K562 (cell line): ENCODE results near the gene SDC3. TPM values are rescaled to one million over a fixed set of nuclear protein-coding genes. Genes with fewer than 3 reads are reported as not detected.

Experiments used
- ATAC-seq: fragments of 200-7000 bp; cut with Tn5 transposase; 3 replicates; pipeline ENCODE4 v1.9.1; 2020; ENCODE audit warnings: moderate library complexity
- BruUV-seq: library from RNA; stranded (reverse); fragments of 400-500 nt; replicated peaks from 2 replicates; lab custom pipeline; 2021; lab: Mats Ljungman, UMichigan
- CTCF ChIA-PET: fragments of 300-600 bp; formaldehyde crosslinking; extraction: SDS; loops from one replicate; lab custom pipeline; 2021; ENCODE audit warnings: low intra/inter-chr PET ratio; lab: Yijun Ruan, JAX
- POLR2A ChIA-PET: fragments of 300-600, 350-650 bp; sonication (Branson Sonifier 250); formaldehyde crosslinking; extraction: SDS; loops from one replicate; lab custom pipeline; 2021; ENCODE audit warnings: antibody characterized with exemption, inconsistent platforms; lab: Yijun Ruan, JAX
- DNase-seq, 4 experiments: peaks; one replicate each; pipeline versions ENCODE4 v3.0.0 to v3.0.0-alpha.2; 2011 to 2018; ENCODE audit warnings: low spot score in 3 of 4, mixed read lengths in 3 of 4; ENCODE audit errors: extremely low read depth in 1 of 4
- FAIRE-seq: peaks from 2 replicates; lab custom pipeline; 2011; peaks lifted over from hg19 to GRCh38; lab: Jason Lieb, UNC
- H2AFZ ChIP-seq: 2 replicates; pipeline ENCODE4 v1.6.0; 2011; ENCODE audit warnings: low read depth, low read length, control low read depth, inconsistent platforms
- H3K27ac ChIP-seq: fragments of 200-600 bp; 3 replicates; pipeline ENCODE4 v1.8.0; 2011; ENCODE audit warnings: low read depth, mild to moderate bottlenecking, control low read depth, inconsistent platforms, low read length, moderate library complexity, mixed read lengths; ENCODE audit errors: extremely low read depth
- H3K27me3 ChIP-seq, 2 experiments: fragments of 300-600 bp in 1 of 2; 2 replicates in 1 of 2; 3 replicates in 1 of 2; pipeline versions ENCODE4 v1.6.0 to v1.8.0; 2011; ENCODE audit warnings: inconsistent platforms in 2 of 2, low read length in 2 of 2, mild to moderate bottlenecking in 1 of 2, mixed read lengths in 1 of 2, moderate library complexity in 1 of 2; ENCODE audit not compliant: control insufficient read depth in 2 of 2, insufficient read depth in 2 of 2
- H3K36me3 ChIP-seq: fragments of 300-600 bp; 3 replicates; pipeline ENCODE4 v1.8.0; 2011; ENCODE audit warnings: mild to moderate bottlenecking, low read length, inconsistent platforms; ENCODE audit not compliant: control insufficient read depth, insufficient read depth
- H3K4me1 ChIP-seq, 2 experiments: fragments of 200-600 bp in 1 of 2; replicated peaks in 1 of 2; 2 replicates in 1 of 2; 3 replicates in 1 of 2; pipeline versions ENCODE4 v1.5.1 to v1.8.0; 2011; ENCODE audit warnings: inconsistent platforms in 2 of 2, low read length in 2 of 2, mild to moderate bottlenecking in 1 of 2, mixed read lengths in 1 of 2, moderate library complexity in 1 of 2; ENCODE audit not compliant: control insufficient read depth in 2 of 2, insufficient read depth in 2 of 2
- H3K4me2 ChIP-seq: 2 replicates; pipeline ENCODE4 v1.6.1; 2011; ENCODE audit warnings: low read length, control low read depth, inconsistent platforms, mixed read lengths; ENCODE audit not compliant: insufficient read depth
- H3K4me3 ChIP-seq: fragments of 200-600 bp; sonication (generic), shearing (Covaris generic); 2 replicates; pipeline ENCODE4 v1.5.1; 2016; ENCODE audit warnings: control low read depth, inconsistent platforms
- H3K79me2 ChIP-seq: fragments of 200-600 bp; 3 replicates; pipeline ENCODE4 v1.8.0; 2011; ENCODE audit warnings: low read length, inconsistent platforms; ENCODE audit not compliant: control insufficient read depth, insufficient read depth
- H3K9ac ChIP-seq, 2 experiments: 2 replicates each; pipeline versions ENCODE4 v1.6.0 to v1.6.1; 2011; ENCODE audit warnings: low read depth in 2 of 2, low read length in 2 of 2, control low read depth in 1 of 2, inconsistent platforms in 1 of 2, mild to moderate bottlenecking in 1 of 2, mixed read lengths in 1 of 2; ENCODE audit not compliant: insufficient read depth in 1 of 2
- H3K9me1 ChIP-seq: one replicate; pipeline ENCODE4 v1.6.0; 2011; ENCODE audit warnings: inconsistent platforms, mild to moderate bottlenecking, low read length, moderate library complexity; ENCODE audit not compliant: control insufficient read depth, insufficient read depth
- H3K9me3 ChIP-seq: replicated peaks from 2 replicates; pipeline ENCODE4 v1.5.1; 2011; ENCODE audit warnings: low read depth, low read length, inconsistent platforms; ENCODE audit not compliant: control insufficient read depth, insufficient read depth
- H4K20me1 ChIP-seq: replicated peaks from 2 replicates; pipeline ENCODE4 v1.6.1; 2011; ENCODE audit warnings: low read length, inconsistent platforms, mixed read lengths; ENCODE audit not compliant: control insufficient read depth, insufficient read depth
- CTCF ChIP-seq, 3 experiments: IDR thresholded peaks in 2 of 3; conservative IDR thresholded peaks in 1 of 3; 2 replicates each; pipeline ENCODE4 v1.5.1; 2011 to 2012; ENCODE audit warnings: low read length in 3 of 3, mild to moderate bottlenecking in 3 of 3, control low read depth in 2 of 3, improper control_type of control experiment in 1 of 3, inconsistent platforms in 1 of 3, low read depth in 1 of 3, mixed read lengths in 1 of 3, moderate library complexity in 1 of 3; ENCODE audit not compliant: insufficient read depth in 2 of 3
- E2F4 ChIP-seq: sonication (generic); formaldehyde crosslinking; IDR thresholded peaks from 2 replicates; pipeline ENCODE4 v1.8.0; 2022; ENCODE audit warnings: mild to moderate bottlenecking, low read depth, missing genetic modification reagents
- IFI16 ChIP-seq: fragments of 250-450 bp; sonication (Bioruptor Pico); IDR thresholded peaks from 2 replicates; pipeline ENCODE4 v2.1.2; 2022; ENCODE audit warnings: mild to moderate bottlenecking, inconsistent platforms
- NFE2L1 ChIP-seq: fragments of 450-650 bp; IDR thresholded peaks from 2 replicates; pipeline ENCODE4 v1.6.1; 2016; ENCODE audit warnings: missing genetic modification characterization, low read depth, mild to moderate bottlenecking, missing compliant biosample characterization, moderate library complexity, borderline replicate concordance
- RBM22 ChIP-seq: fragments of 200-400 bp; formaldehyde crosslinking; IDR thresholded peaks from 2 replicates; pipeline ENCODE4 v1.6.1; 2018; ENCODE audit warnings: low read length, low read depth; ENCODE audit not compliant: poor library complexity, severe bottlenecking
- SREBF1 ChIP-seq: fragments of 150-350 bp; IDR thresholded peaks from 2 replicates; pipeline ENCODE4 v1.6.1; 2014; ENCODE audit warnings: antibody characterized with exemption, low read depth, low read length, borderline replicate concordance
- ZNF239 ChIP-seq: fragments of 250-450 bp; sonication (Bioruptor Pico); IDR thresholded peaks from 2 replicates; pipeline ENCODE4 v1.4.0; 2020; ENCODE audit warnings: mild to moderate bottlenecking
- WGBS: fragments of 100-300 bp; shearing (Covaris generic); methylation state at CpG from one replicate; pipeline ENCODE4 v1.1.6; 2016; ENCODE audit warnings: low coverage, mixed read lengths; ENCODE audit not compliant: insufficient coverage; ENCODE audit errors: missing lambda C conversion rate; 5-methylcytosine and 5-hydroxymethylcytosine counted together
- in situ Hi-C: fragments of 300-500 bp; cut with MboI; formaldehyde crosslinking; loops from 4 replicates; pipeline ENCODE4 v1.15.0; 2018; ENCODE audit warnings: inconsistent platforms, mixed read lengths
- intact Hi-C: fragments of 100-400 bp; cut with micrococcal nuclease; formaldehyde crosslinking; loops from 2 replicates; pipeline ENCODE4 v1.14.2; 2022
- polyA plus RNA-seq, 8 experiments: library from polyadenylated mRNA; depleted of rRNA in 4 of 8; stranded (reverse) in 5 of 8; unstranded in 3 of 8; fragments of >200 nt; fragmentation: Nextera tagmentation in 2 of 8; fragmentation: Illumina TruSeq in 1 of 8; extraction: Ambion mirVana in 2 of 8; extraction: Trizol in 1 of 8; gene quantifications; 2 replicates each; pipeline versions ENCODE4 v1.2.1 to v1.2.3, GENCODE V29; 2011 to 2014; ENCODE audit warnings: inconsistent platforms in 1 of 8, missing spikeins in 1 of 8
- total RNA-seq, 7 experiments: library from RNA; depleted of rRNA in 6 of 7; stranded (reverse); fragments of >200 nt in 6 of 7; fragmentation: Illumina TruSeq in 2 of 7; extraction: Trizol in 2 of 7; gene quantifications; 2 replicates each; pipeline versions ENCODE4 v1.2.1 to v1.2.3, GENCODE V29; 2011 to 2021; ENCODE audit warnings: low replicate concordance in 1 of 7
- TF ChIP-seq, protein P1 (sequence below): fragments of 250-450 bp; sonication (Bioruptor Pico); IDR thresholded peaks from 2 replicates; pipeline ENCODE4 v1.5.0; 2021; ENCODE audit warnings: mild to moderate bottlenecking, moderate library complexity
- TF ChIP-seq, protein P2 (sequence below): fragments of 250-450 bp; sonication (Bioruptor Pico); IDR thresholded peaks from 2 replicates; pipeline ENCODE4 v1.4.0; 2020

The SDC3 gene
- total and polyA plus RNA-seq, 9 of the 15 experiments (the other 6 are each of a cell fraction or from before 2014, with no cell fraction given) = 0.38 to 44.1 (median 12.1) TPM

GRCh38 chr1:30906631-30907441 lies 1.7 kb downstream of the SDC3 start (continued):
- TF ChIP-seq, protein P1, sequence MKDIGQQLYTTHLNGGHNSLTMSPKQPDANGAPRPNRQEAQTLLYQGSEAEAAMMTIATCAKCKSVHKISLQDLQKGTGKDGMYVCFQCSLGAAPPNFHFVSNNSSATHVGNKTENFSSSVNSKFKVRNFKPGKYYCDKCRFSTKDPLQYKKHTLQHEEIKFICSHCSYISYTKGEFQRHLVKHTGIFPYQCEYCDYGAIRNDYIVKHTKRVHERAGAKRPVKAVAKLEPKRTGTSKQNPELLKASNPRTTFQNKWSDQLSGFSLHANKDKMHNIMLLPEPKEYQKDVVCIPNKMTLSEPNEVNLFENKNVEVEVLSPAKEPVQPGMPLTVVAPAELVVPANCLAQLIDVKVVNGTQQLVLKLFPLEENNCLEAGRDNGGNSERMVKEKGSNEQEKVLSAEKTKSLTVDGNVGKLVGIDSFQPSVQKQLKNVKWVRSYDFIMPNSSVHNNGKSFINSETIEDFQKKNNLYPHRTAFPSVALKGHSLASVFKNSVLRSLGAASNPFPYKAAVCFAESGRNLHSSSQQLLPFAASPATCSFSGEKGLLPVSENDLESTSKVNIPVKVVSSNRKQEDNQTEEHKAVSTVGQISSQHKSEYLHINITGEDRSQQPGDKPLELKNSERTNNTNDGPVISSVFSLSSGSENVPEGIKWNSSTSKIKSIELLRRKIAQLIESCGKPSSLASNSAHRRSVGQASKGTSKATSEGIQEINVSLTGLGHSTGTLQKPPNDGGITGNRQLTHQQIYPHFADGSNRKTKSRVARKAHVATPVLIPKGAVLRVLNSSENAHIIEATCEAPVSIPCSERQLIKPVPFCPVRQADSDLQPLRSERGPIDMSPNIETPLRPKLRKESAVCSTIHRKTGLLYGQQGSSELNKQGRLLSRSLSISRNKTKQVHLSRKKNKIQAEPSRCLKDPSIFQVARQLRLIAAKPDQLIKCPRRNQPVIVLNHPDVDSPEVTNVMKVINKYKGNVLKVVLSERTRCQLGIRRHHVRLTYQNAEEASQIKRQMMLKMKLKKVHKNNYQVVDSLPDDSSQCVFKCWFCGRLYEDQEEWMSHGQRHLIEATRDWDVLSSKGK = no peak
- TF ChIP-seq E2F4 (CRISPR knock-in tag) = no peak

GRCh38 chr1:30905916-30906620 lies 2.5 kb downstream of the SDC3 start:
- DNase-seq = no peak
- Histone ChIP-seq H3K4me3 (no peak overlapping the region), H3K79me2 (peaks cover 19% of the 10 kb centered on the region), H3K27ac (no peak overlapping the region), H2AFZ (no peak overlapping the region), H3K4me2 (no peak overlapping the region), H3K9ac (peak overlapping the region in 1 of 2 experiments; percentile 61; a peak in 2 of 4 replicates), H4K20me1 (peaks cover 15% of the 10 kb centered on the region), H3K9me3 (no peaks in the 10 kb centered on the region), H3K4me1 (peaks cover 39 to 66% of the 10 kb centered on the region in 2 experiments), H3K9me1 (no peaks in the 10 kb centered on the region), H3K27me3 (no peaks in the 10 kb centered on the region), H3K36me3 (no peaks in the 10 kb centered on the region)
- WGBS = 57% methylated on average over 9 of the region's 9 CpGs
- ATAC-seq = no peak
- no TSS peak for BruUV-seq
- intact Hi-C loops = no loop called here
- CTCF ChIA-PET = no interaction called here
- in situ Hi-C loops = no loop called here
- FAIRE-seq = no peak
- POLR2A ChIA-PET = interaction anchor here (0.6 to 2.5 kb wide), 9 partner anchors 9 to 180 kb away, joined by 3 to 12 read pairs (median 4); no protein-coding TSS in a partner anchor
- TF ChIP-seq NFE2L1 (tag) (no peak), SREBF1 (no peak), CTCF (IDR thresholded peaks at IDR 0.05 in 2 of 3, conservative IDR thresholded peaks at IDR 0.05 in 1 of 3; ENCODE audit: insufficient read depth in 2 of 3, low read depth in 1 of 3, low read length in 3 of 3) (no peak), RBM22 (no peak), ZNF239 (CRISPR knock-in tag) (peak; percentile 55; the same call in 1 of the 2 replicates), IFI16 (CRISPR knock-in tag) (no peak)
- TF ChIP-seq, protein P2, sequence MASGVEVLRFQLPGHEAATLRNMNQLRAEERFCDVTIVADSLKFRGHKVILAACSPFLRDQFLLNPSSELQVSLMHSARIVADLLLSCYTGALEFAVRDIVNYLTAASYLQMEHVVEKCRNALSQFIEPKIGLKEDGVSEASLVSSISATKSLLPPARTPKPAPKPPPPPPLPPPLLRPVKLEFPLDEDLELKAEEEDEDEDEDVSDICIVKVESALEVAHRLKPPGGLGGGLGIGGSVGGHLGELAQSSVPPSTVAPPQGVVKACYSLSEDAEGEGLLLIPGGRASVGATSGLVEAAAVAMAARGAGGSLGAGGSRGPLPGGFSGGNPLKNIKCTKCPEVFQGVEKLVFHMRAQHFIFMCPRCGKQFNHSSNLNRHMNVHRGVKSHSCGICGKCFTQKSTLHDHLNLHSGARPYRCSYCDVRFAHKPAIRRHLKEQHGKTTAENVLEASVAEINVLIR = no peak
